Liver (tissue), 9 donors: ENCODE data around the gene CD300LD. TPM values are rescaled to one million over a fixed set of nuclear protein-coding genes. Genes with fewer than 3 reads are reported as not detected.

Experiments
- DNase-seq: peaks from one replicate; pipeline ENCODE4 v3.0.0-alpha.2; 2017; ENCODE audit warnings: low spot score
- H3K27ac ChIP-seq, 2 donors: one replicate each; pipeline ENCODE4 v1.7.0; 2013; ENCODE audit warnings: inconsistent platforms in 2 of 2, low read length in 2 of 2, control low read depth in 1 of 2, low read depth in 1 of 2, mild to moderate bottlenecking in 1 of 2
- H3K27me3 ChIP-seq, 4 donors: one replicate each; pipeline versions ENCODE4 v1.6.1 to v1.7.0; 2013; ENCODE audit warnings: low read length in 3 of 4, inconsistent platforms in 1 of 4, mild to moderate bottlenecking in 1 of 4, moderate library complexity in 1 of 4; ENCODE audit not compliant: control insufficient read depth in 4 of 4, insufficient read depth in 4 of 4
- H3K36me3 ChIP-seq, 4 donors: one replicate each; pipeline versions ENCODE4 v1.6.1 to v1.7.0; 2013; ENCODE audit warnings: low read length in 3 of 4, mild to moderate bottlenecking in 3 of 4, low read depth in 1 of 4, moderate library complexity in 1 of 4; ENCODE audit not compliant: control insufficient read depth in 4 of 4, insufficient read depth in 3 of 4
- H3K4me1 ChIP-seq, 4 donors: one replicate each; pipeline versions ENCODE4 v1.6.1 to v1.7.0; 2013; ENCODE audit warnings: low read length in 3 of 4, mild to moderate bottlenecking in 3 of 4, moderate library complexity in 1 of 4; ENCODE audit not compliant: control insufficient read depth in 4 of 4, insufficient read depth in 4 of 4
- H3K4me3 ChIP-seq, 3 donors: one replicate each; pipeline versions ENCODE4 v1.6.1 to v1.7.0; 2013; ENCODE audit warnings: low read length in 3 of 3, control low read depth in 1 of 3, low read depth in 1 of 3, mild to moderate bottlenecking in 1 of 3
- H3K9ac ChIP-seq, 2 donors: one replicate each; pipeline ENCODE4 v1.7.0; 2013; ENCODE audit warnings: low read length in 2 of 2, mild to moderate bottlenecking in 2 of 2, moderate library complexity in 2 of 2, control low read depth in 1 of 2, low read depth in 1 of 2
- H3K9me3 ChIP-seq, 4 donors: one replicate each; pipeline versions ENCODE4 v1.6.1 to v1.7.0; 2013; ENCODE audit warnings: low read length in 3 of 4; ENCODE audit not compliant: control insufficient read depth in 4 of 4
- EGR1 ChIP-seq, 2 donors: IDR thresholded peaks; 2 replicates each; pipeline ENCODE4 v1.6.1; 2016 to 2018; ENCODE audit warnings: antibody characterized with exemption in 2 of 2, low read depth in 2 of 2
- FOXA1 ChIP-seq: IDR thresholded peaks from 2 replicates; pipeline ENCODE4 v1.6.1; 2016; ENCODE audit warnings: antibody characterized with exemption
- FOXA2 ChIP-seq: IDR thresholded peaks from 2 replicates; pipeline ENCODE4 v1.6.1; 2016; ENCODE audit warnings: antibody characterized with exemption
- GABPA ChIP-seq, 2 donors: IDR thresholded peaks in 1 of 2; conservative IDR thresholded peaks in 1 of 2; 2 replicates each; pipeline ENCODE4 v1.6.1; 2016; ENCODE audit warnings: antibody characterized with exemption in 2 of 2, mild to moderate bottlenecking in 1 of 2, moderate library complexity in 1 of 2
- HNF4A ChIP-seq, 2 donors: conservative IDR thresholded peaks; 2 replicates each; pipeline ENCODE4 v1.6.1; 2016; ENCODE audit warnings: antibody characterized with exemption in 2 of 2, mild to moderate bottlenecking in 2 of 2
- HNF4G ChIP-seq: IDR thresholded peaks from 2 replicates; pipeline ENCODE4 v1.6.1; 2016; ENCODE audit warnings: antibody characterized with exemption
- JUND ChIP-seq, 2 donors: IDR thresholded peaks; 2 replicates each; pipeline ENCODE4 v1.6.1; 2016; ENCODE audit warnings: antibody characterized with exemption in 2 of 2
- NR2F2 ChIP-seq: IDR thresholded peaks from 2 replicates; pipeline ENCODE4 v1.6.1; 2016; ENCODE audit warnings: antibody characterized with exemption
- RAD21 ChIP-seq, 2 donors: IDR thresholded peaks; 2 replicates each; pipeline ENCODE4 v1.6.1; 2016; ENCODE audit warnings: antibody characterized with exemption in 2 of 2, mild to moderate bottlenecking in 2 of 2
- RXRA ChIP-seq, 2 donors: IDR thresholded peaks; 2 replicates each; pipeline ENCODE4 v1.6.1; 2017 to 2018; ENCODE audit warnings: antibody characterized with exemption in 2 of 2, mild to moderate bottlenecking in 1 of 2
- SP1 ChIP-seq: IDR thresholded peaks from 2 replicates; pipeline ENCODE4 v1.6.1; 2018; ENCODE audit warnings: antibody characterized with exemption, mild to moderate bottlenecking
- TAF1 ChIP-seq: conservative IDR thresholded peaks from 2 replicates; pipeline ENCODE4 v1.6.1; 2016; ENCODE audit warnings: antibody characterized with exemption, mild to moderate bottlenecking
- YY1 ChIP-seq: IDR thresholded peaks from 2 replicates; pipeline ENCODE4 v1.6.1; 2016; ENCODE audit warnings: antibody characterized with exemption, mild to moderate bottlenecking
- WGBS: extraction: QIAGEN DNeasy Blood & Tissue Kit; methylation state at CpG from one replicate; pipeline ENCODE4 v1.1.7; 2013; 5-methylcytosine and 5-hydroxymethylcytosine counted together
- polyA plus RNA-seq, 2 donors: library from polyadenylated mRNA; stranded (reverse) in 1 of 2; unstranded in 1 of 2; fragments of 200-250 nt in 1 of 2; fragments of >200 nt in 1 of 2; fragmentation: Nextera tagmentation in 1 of 2; extraction: Ambion mirVana in 1 of 2; gene quantifications; one replicate each; pipeline versions ENCODE4 v1.2.1 to v1.2.3, GENCODE V29; 2013 to 2015
- total RNA-seq, 2 donors: library from RNA; depleted of rRNA; stranded (reverse); fragments of >200 nt; gene quantifications; one replicate each; pipeline ENCODE4 v1.2.3, GENCODE V29; 2014
- TF ChIP-seq, protein P1 (sequence below): IDR thresholded peaks from 2 replicates; pipeline ENCODE4 v1.6.1; 2016; ENCODE audit warnings: antibody characterized with exemption, mild to moderate bottlenecking
- TF ChIP-seq, protein P2 (sequence below): IDR thresholded peaks from 2 replicates; pipeline ENCODE4 v1.6.1; 2016; ENCODE audit warnings: antibody characterized with exemption
- TF ChIP-seq, protein P3 (sequence below): IDR thresholded peaks from 2 replicates; pipeline ENCODE4 v1.6.1; 2016; ENCODE audit warnings: antibody characterized with exemption
- TF ChIP-seq, protein P4 (sequence below): fragments of 150-350 bp; IDR thresholded peaks from 2 replicates; pipeline ENCODE4 v1.5.1; 2017; ENCODE audit warnings: improper control_type of control experiment, low read depth, low read length; ENCODE audit not compliant: missing input control
- TF ChIP-seq, protein P5 (sequence below): IDR thresholded peaks from 2 replicates; pipeline ENCODE4 v1.6.1; 2016; ENCODE audit warnings: antibody characterized with exemption
- donor health status: healthy.
- donor health status: healthy.
- donor health status: healthy.
- donor health status: healthy.
- donor health status: healthy.

CD300LD gene
- total and polyA plus RNA-seq, 4 donors = 0.08 TPM; not detected in 3

DNA sequence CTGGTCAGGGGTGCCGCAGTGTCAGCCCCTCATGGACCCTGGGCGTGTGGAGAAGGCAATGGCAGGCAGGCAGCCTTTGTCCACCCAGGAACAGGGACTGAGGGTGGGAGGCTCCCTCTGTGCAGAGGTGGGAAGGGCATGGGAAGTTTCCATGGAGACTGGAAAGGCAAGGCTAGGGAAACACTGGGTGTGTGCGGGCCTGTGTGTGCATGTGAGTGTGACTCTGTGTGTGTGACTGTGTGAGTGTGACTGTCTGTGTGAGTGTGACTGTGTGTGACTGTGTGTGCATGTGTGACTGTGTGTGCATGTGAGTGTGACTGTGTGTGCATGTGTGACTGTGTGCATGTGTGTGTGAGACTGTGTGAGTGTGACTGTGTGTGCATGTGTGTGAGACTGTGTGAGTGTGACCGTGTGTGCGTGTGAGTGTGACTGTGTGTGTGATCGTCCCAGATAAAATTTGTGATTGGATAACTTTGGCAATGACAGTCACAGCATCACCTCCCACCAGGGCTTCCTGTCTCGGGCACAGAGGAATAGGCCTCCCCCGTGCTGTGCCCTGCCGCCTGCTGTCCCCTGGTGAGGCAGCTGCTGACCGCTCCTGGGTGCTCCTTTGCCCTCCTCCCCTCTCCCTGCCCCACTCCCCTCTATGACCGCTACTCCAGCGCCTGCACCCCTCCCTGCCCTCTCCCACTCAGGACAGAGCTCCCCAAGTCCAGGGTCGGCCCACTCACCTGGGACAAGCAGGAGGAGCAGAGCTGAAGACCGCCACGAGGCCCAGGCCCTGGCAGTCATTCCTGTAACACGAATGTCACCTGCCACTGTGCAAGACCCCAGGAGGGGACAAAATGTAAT lies 46.9 kb downstream of the CD300LD start:
- H3K27ac ChIP-seq = peak overlapping the region in 1 of 2 donors; percentile 4
- H3K9me3 ChIP-seq = no peaks in the 10 kb centered on the region
- 82% methylated on average over 16 of the region's 16 CpGs for whole genome bisulfite sequencing
- H3K4me3 ChIP-seq = no peak overlapping the region
- peaks cover 0 to 4% (median 0%) of the 10 kb centered on the region in 4 donors for H3K4me1 ChIP-seq
- no peak for DNase-seq
- no peak overlapping the region for H3K9ac ChIP-seq
- no peaks in the 10 kb centered on the region for H3K36me3 ChIP-seq
- no peaks in the 10 kb centered on the region for H3K27me3 ChIP-seq
- TF ChIP-seq, protein P1, sequence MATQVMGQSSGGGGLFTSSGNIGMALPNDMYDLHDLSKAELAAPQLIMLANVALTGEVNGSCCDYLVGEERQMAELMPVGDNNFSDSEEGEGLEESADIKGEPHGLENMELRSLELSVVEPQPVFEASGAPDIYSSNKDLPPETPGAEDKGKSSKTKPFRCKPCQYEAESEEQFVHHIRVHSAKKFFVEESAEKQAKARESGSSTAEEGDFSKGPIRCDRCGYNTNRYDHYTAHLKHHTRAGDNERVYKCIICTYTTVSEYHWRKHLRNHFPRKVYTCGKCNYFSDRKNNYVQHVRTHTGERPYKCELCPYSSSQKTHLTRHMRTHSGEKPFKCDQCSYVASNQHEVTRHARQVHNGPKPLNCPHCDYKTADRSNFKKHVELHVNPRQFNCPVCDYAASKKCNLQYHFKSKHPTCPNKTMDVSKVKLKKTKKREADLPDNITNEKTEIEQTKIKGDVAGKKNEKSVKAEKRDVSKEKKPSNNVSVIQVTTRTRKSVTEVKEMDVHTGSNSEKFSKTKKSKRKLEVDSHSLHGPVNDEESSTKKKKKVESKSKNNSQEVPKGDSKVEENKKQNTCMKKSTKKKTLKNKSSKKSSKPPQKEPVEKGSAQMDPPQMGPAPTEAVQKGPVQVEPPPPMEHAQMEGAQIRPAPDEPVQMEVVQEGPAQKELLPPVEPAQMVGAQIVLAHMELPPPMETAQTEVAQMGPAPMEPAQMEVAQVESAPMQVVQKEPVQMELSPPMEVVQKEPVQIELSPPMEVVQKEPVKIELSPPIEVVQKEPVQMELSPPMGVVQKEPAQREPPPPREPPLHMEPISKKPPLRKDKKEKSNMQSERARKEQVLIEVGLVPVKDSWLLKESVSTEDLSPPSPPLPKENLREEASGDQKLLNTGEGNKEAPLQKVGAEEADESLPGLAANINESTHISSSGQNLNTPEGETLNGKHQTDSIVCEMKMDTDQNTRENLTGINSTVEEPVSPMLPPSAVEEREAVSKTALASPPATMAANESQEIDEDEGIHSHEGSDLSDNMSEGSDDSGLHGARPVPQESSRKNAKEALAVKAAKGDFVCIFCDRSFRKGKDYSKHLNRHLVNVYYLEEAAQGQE = no peak
- TF ChIP-seq JUND (IDR thresholded peaks at IDR 0.05) (no peak), RXRA (IDR thresholded peaks at IDR 0.05) (no peak), HNF4A (conservative IDR thresholded peaks at IDR 0.05) (no peak), GABPA (IDR thresholded peaks at IDR 0.05 in 1 of 2, conservative IDR thresholded peaks at IDR 0.05 in 1 of 2) (no peak), SP1 (no peak), EGR1 (IDR thresholded peaks at IDR 0.05; ENCODE audit: low read depth in 2 of 2) (no peak), NR2F2 (no peak), RAD21 (IDR thresholded peaks at IDR 0.05) (no peak), YY1 (no peak), HNF4G (no peak), TAF1 (no peak), FOXA1 (no peak), FOXA2 (no peak)
- TF ChIP-seq, protein P2, sequence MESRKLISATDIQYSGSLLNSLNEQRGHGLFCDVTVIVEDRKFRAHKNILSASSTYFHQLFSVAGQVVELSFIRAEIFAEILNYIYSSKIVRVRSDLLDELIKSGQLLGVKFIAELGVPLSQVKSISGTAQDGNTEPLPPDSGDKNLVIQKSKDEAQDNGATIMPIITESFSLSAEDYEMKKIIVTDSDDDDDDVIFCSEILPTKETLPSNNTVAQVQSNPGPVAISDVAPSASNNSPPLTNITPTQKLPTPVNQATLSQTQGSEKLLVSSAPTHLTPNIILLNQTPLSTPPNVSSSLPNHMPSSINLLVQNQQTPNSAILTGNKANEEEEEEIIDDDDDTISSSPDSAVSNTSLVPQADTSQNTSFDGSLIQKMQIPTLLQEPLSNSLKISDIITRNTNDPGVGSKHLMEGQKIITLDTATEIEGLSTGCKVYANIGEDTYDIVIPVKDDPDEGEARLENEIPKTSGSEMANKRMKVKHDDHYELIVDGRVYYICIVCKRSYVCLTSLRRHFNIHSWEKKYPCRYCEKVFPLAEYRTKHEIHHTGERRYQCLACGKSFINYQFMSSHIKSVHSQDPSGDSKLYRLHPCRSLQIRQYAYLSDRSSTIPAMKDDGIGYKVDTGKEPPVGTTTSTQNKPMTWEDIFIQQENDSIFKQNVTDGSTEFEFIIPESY = no peak
- TF ChIP-seq, protein P3, sequence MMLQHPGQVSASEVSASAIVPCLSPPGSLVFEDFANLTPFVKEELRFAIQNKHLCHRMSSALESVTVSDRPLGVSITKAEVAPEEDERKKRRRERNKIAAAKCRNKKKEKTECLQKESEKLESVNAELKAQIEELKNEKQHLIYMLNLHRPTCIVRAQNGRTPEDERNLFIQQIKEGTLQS = no peak
- TF ChIP-seq, protein P4, sequence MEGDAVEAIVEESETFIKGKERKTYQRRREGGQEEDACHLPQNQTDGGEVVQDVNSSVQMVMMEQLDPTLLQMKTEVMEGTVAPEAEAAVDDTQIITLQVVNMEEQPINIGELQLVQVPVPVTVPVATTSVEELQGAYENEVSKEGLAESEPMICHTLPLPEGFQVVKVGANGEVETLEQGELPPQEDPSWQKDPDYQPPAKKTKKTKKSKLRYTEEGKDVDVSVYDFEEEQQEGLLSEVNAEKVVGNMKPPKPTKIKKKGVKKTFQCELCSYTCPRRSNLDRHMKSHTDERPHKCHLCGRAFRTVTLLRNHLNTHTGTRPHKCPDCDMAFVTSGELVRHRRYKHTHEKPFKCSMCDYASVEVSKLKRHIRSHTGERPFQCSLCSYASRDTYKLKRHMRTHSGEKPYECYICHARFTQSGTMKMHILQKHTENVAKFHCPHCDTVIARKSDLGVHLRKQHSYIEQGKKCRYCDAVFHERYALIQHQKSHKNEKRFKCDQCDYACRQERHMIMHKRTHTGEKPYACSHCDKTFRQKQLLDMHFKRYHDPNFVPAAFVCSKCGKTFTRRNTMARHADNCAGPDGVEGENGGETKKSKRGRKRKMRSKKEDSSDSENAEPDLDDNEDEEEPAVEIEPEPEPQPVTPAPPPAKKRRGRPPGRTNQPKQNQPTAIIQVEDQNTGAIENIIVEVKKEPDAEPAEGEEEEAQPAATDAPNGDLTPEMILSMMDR = no peak
- TF ChIP-seq, protein P5, sequence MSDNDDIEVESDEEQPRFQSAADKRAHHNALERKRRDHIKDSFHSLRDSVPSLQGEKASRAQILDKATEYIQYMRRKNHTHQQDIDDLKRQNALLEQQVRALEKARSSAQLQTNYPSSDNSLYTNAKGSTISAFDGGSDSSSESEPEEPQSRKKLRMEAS = no peak
